Measurements from ENCODE around the gene RPP25L. TPM values are rescaled to one million over a fixed set of nuclear protein-coding genes. Genes with fewer than 3 reads are reported as not detected.
A peak's percentile ranks its signal among the peaks of the same experiment; 100 is the strongest.
"Not testable (repeated sequence)": the region's sequence is repeated elsewhere in the genome, so short reads cannot be mapped to it uniquely, and the experiment has no call there.

The RPP25L gene
- total RNA-seq, 2 donors from 2014 or later: 19.3 to 22.4 TPM

DNA sequence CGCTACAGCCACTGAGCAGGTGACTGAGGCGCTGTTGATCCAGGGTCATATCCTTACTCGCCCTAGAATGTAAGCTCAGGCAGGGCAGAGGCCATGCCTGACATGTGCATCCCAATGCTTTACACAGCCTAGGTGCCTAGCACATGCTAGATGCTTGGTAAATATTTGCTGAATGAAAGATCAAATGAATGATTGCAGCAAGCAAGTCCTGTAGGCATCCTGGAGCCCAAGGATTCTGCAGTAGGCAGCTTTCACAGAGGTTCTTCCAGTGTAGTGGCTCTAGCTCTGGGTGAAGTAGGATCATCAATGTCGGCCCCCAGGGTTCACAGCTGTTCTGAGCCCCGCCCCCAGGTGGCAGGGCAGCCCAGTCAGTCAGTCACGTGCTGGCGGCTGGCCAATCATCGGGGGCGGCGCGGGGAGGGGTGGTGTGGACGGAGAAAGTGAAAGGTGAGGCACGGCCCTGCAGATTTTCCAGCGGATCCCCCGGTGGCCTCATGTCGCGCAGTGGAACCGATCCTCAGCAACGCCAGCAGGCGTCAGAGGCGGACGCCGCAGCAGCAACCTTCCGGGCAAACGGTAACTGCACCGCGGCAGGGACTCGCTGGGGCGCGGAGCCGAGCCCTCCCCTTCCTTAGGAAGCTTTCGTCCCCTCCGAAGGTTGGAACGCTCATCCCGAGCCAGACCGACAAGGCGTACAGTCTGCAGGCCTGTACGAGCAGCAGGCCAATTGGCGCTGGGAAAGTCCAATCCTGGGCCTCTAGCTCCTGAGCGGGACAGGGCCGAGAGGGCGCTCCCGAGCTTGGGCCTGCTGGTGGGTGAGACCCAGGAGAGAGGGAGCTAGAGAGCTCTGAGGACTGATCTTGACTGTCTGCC lies 34.5 kb upstream of the RPP25L start, which contains the start of gene GALT:
Gene GALT, plus strand, starts transcription at position 465 of the 873 bp plus-strand sequence. Its CDS starts 30 bp downstream, at position 495.
- peak within 1 kb of the TSS; percentile 62 for H3K27ac ChIP-seq (ENCODE audit: low read depth, low read length)
- H3K9me3 Mint-ChIP-seq: no peaks in the 10 kb centered on the region
- peaks cover 28% of the 10 kb centered on the region for H3K36me3 ChIP-seq (ENCODE audit: control insufficient read depth, insufficient read depth, low read length)
- 6 to 10% methylated on average over 27 to 43 of the region's 43 CpGs for WGBS, 2 experiments (ENCODE audit: insufficient coverage in 1 of 2, insufficient read length in 1 of 2)
- H3K4me3 Mint-ChIP-seq: peak within 1 kb of the TSS; percentile 83
- TF ChIP-seq, protein P1, sequence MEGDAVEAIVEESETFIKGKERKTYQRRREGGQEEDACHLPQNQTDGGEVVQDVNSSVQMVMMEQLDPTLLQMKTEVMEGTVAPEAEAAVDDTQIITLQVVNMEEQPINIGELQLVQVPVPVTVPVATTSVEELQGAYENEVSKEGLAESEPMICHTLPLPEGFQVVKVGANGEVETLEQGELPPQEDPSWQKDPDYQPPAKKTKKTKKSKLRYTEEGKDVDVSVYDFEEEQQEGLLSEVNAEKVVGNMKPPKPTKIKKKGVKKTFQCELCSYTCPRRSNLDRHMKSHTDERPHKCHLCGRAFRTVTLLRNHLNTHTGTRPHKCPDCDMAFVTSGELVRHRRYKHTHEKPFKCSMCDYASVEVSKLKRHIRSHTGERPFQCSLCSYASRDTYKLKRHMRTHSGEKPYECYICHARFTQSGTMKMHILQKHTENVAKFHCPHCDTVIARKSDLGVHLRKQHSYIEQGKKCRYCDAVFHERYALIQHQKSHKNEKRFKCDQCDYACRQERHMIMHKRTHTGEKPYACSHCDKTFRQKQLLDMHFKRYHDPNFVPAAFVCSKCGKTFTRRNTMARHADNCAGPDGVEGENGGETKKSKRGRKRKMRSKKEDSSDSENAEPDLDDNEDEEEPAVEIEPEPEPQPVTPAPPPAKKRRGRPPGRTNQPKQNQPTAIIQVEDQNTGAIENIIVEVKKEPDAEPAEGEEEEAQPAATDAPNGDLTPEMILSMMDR (conservative IDR thresholded peaks at IDR 0.05): peak; percentile 66
- H3K9me3 ChIP-seq (ENCODE audit: control insufficient read depth, low read length): no peaks in the 10 kb centered on the region
- H3K27me3 Mint-ChIP-seq (ENCODE audit: insufficient read depth): no peaks in the 10 kb centered on the region
- peak within 1 kb of the TSS; percentile 65 for H3K9ac ChIP-seq (ENCODE audit: extremely low read depth, low read length, poor library complexity, severe bottlenecking)
- peak; percentile 99 for DNase-seq
- H3K36me3 Mint-ChIP-seq (ENCODE audit: low read depth): peaks cover 20% of the 10 kb centered on the region
- peak within 1 kb of the TSS; percentile 89 for H3K27ac Mint-ChIP-seq
- H3K27me3 ChIP-seq (ENCODE audit: control insufficient read depth, insufficient read depth, low read length, poor library complexity, severe bottlenecking): no peaks in the 10 kb centered on the region
- peak within 1 kb of the TSS; percentile 87 for H3K4me3 ChIP-seq (ENCODE audit: low read length)
- peaks cover 30% of the 10 kb centered on the region for H3K4me1 Mint-ChIP-seq
- peaks cover 14% of the 10 kb centered on the region for H3K4me1 ChIP-seq (ENCODE audit: control insufficient read depth, insufficient read depth, low read length)

DNA sequence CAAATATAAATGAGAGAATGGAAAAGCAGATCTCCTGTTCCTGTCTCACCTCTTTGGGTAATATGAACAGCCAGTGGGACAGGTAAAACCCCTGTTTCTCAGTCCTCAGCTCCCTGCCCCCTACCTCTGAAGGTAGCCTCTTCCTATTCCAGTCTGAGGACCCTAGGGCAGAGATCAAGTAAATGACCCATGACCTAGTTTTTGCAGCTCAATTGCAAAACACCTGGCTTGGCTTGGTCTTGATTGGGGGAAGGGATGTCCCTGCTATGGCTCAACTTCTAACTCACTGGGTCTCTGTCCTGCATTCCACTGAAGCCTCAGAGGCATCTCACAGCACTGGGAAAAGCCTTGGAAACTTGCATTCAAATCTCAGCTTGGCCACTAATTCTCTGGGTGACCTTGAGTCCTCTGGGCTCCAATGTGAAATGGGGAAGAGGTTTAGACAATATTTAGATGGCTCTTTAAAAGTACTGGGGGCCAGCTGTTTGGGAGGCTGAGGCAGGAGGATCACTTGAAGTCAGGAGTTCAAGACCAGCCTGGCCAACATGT lies 32.9 kb upstream of the RPP25L start:
- H3K36me3 Mint-ChIP-seq (ENCODE audit: low read depth): peaks cover 17% of the 10 kb centered on the region
- H3K4me3 Mint-ChIP-seq: peak overlapping the region; percentile 14

DNA sequence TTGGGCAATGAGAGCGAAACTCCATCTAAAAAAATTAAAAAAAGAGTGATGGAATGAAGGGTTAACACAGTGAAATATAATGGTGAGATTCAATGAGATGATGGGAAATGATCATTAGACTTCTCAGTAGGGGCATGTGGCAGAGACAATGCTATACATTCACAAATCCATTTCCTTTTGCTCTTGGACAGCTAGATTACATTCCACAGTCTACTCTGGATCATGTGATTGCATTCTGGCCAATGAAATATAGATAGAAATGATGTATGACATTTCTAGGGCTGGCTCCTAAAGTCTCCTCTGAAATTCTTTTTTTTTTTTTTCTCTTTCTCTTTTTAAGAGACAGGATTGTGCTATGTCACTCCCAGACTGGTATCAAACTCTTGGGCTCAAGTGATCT lies 30.8 kb upstream of the RPP25L start:
- Histone ChIP-seq H3K4me3 (ENCODE audit: low read length) (no peak overlapping the region), H3K36me3 (ENCODE audit: control insufficient read depth, insufficient read depth, low read length) (no peaks in the 10 kb centered on the region), H3K9ac (ENCODE audit: extremely low read depth, low read length, poor library complexity, severe bottlenecking) (no peak overlapping the region), H3K27me3 (ENCODE audit: control insufficient read depth, insufficient read depth, low read length, poor library complexity, severe bottlenecking) (no peaks in the 10 kb centered on the region), H3K4me1 (ENCODE audit: control insufficient read depth, insufficient read depth, low read length) (peaks cover 8% of the 10 kb centered on the region), H3K9me3 (ENCODE audit: control insufficient read depth, low read length) (no peaks in the 10 kb centered on the region), H3K27ac (ENCODE audit: low read depth, low read length) (no peak overlapping the region)
- DNase-seq: no peak
- Mint-ChIP-seq H3K27me3 (ENCODE audit: insufficient read depth) (no peaks in the 10 kb centered on the region), H3K9me3 (no peaks in the 10 kb centered on the region), H3K36me3 (ENCODE audit: low read depth) (no peaks in the 10 kb centered on the region), H3K27ac (no peak overlapping the region), H3K4me1 (peaks cover 32% of the 10 kb centered on the region), H3K4me3 (no peak overlapping the region)
- 86 to 95% methylated on average over 1 of the region's 1 CpG for WGBS, 2 experiments (ENCODE audit: insufficient coverage in 1 of 2, insufficient read length in 1 of 2)
- TF ChIP-seq, protein P1 (conservative IDR thresholded peaks at IDR 0.05): no peak

More for the DNA sequence above, 32.9 kb upstream of the RPP25L start:
- Mint-ChIP-seq H3K27ac (peak overlapping the region; percentile 71), H3K4me1 (peaks cover 25% of the 10 kb centered on the region), H3K9me3 (no peaks in the 10 kb centered on the region), H3K27me3 (ENCODE audit: insufficient read depth) (no peaks in the 10 kb centered on the region)
- Histone ChIP-seq H3K9ac (ENCODE audit: extremely low read depth, low read length, poor library complexity, severe bottlenecking) (no peak overlapping the region), H3K9me3 (ENCODE audit: control insufficient read depth, low read length) (no peaks in the 10 kb centered on the region), H3K36me3 (ENCODE audit: control insufficient read depth, insufficient read depth, low read length) (peaks cover 19% of the 10 kb centered on the region), H3K4me1 (ENCODE audit: control insufficient read depth, insufficient read depth, low read length) (peaks cover 14% of the 10 kb centered on the region), H3K4me3 (ENCODE audit: low read length) (no peak overlapping the region), H3K27ac (ENCODE audit: low read depth, low read length) (no peak overlapping the region), H3K27me3 (ENCODE audit: control insufficient read depth, insufficient read depth, low read length, poor library complexity, severe bottlenecking) (no peaks in the 10 kb centered on the region)
- TF ChIP-seq, protein P1 (conservative IDR thresholded peaks at IDR 0.05): no peak
- DNase-seq: no peak

DNA sequence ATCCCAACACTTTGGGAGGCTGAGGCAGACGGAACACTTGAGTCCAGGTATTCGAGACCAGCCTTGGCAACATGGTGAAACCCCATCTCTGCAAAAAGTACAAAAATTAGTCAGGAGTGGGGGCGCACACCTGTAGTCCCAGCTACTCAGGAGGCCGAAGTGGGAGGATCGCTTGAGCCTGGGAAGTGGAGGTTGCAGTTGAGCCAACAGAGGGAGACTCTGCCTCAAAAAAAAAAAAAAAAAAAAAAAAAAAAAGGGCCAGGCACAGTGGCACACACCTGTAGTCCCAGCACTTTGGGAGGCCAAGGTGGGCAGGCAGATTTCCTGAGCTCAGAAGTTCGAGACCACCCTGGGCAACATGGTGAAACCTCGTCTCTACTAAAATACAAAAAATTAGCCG lies 27.4 kb upstream of the RPP25L start:
- 82 to 92% methylated on average over 4 to 8 of the region's 8 CpGs for WGBS, 2 experiments (ENCODE audit: insufficient coverage in 1 of 2, insufficient read length in 1 of 2)

More for the DNA sequence above, 27.4 kb upstream of the RPP25L start:
- H3K9me3 Mint-ChIP-seq; H3K27ac Mint-ChIP-seq; H3K9ac ChIP-seq (ENCODE audit: extremely low read depth, low read length, poor library complexity, severe bottlenecking); H3K4me3 Mint-ChIP-seq; H3K4me1 ChIP-seq (ENCODE audit: control insufficient read depth, insufficient read depth, low read length); H3K27me3 Mint-ChIP-seq (ENCODE audit: insufficient read depth); H3K4me3 ChIP-seq (ENCODE audit: low read length); H3K36me3 ChIP-seq (ENCODE audit: control insufficient read depth, insufficient read depth, low read length); H3K9me3 ChIP-seq (ENCODE audit: control insufficient read depth, low read length); DNase-seq; H3K27me3 ChIP-seq (ENCODE audit: control insufficient read depth, insufficient read depth, low read length, poor library complexity, severe bottlenecking); H3K27ac ChIP-seq (ENCODE audit: low read depth, low read length): not testable (repeated sequence)
- H3K36me3 Mint-ChIP-seq (ENCODE audit: low read depth): peaks cover 11% of the 10 kb centered on the region
- peaks cover 19% of the 10 kb centered on the region for H3K4me1 Mint-ChIP-seq
